Panc1 (cell line): ENCODE data around the gene RRAS2.

Experiments used
- SIN3A ChIP-seq: IDR thresholded peaks from 2 replicates; pipeline ENCODE4 v1.6.1; 2012; ENCODE audit warnings: low read depth, mild to moderate bottlenecking, low read length, moderate library complexity, borderline replicate concordance; ENCODE audit not compliant: insufficient read depth
- TF ChIP-seq, protein P1 (sequence below): fragments of 450-650 bp; IDR thresholded peaks from 2 replicates; pipeline ENCODE4 v1.5.1; 2017; ENCODE audit warnings: mild to moderate bottlenecking

GRCh38 chr11:14266622-14267021, 92.4 kb downstream of the RRAS2 start:
- TF ChIP-seq, protein P1, sequence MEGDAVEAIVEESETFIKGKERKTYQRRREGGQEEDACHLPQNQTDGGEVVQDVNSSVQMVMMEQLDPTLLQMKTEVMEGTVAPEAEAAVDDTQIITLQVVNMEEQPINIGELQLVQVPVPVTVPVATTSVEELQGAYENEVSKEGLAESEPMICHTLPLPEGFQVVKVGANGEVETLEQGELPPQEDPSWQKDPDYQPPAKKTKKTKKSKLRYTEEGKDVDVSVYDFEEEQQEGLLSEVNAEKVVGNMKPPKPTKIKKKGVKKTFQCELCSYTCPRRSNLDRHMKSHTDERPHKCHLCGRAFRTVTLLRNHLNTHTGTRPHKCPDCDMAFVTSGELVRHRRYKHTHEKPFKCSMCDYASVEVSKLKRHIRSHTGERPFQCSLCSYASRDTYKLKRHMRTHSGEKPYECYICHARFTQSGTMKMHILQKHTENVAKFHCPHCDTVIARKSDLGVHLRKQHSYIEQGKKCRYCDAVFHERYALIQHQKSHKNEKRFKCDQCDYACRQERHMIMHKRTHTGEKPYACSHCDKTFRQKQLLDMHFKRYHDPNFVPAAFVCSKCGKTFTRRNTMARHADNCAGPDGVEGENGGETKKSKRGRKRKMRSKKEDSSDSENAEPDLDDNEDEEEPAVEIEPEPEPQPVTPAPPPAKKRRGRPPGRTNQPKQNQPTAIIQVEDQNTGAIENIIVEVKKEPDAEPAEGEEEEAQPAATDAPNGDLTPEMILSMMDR, result no peak
- no peak for TF ChIP-seq SIN3A
